Measurements from ENCODE around the gene NACA2.

GRCh38 chr17:61591930-61592329, 911 bp upstream of the NACA2 start:
- no peak for TF ChIP-seq ZNF274 (CRISPR knock-in tag; IDR thresholded peaks at IDR 0.05)
- TF ChIP-seq ESRRA (CRISPR knock-in tag; IDR thresholded peaks at IDR 0.05; ENCODE audit: low read depth), result no peak
- no peak for TF ChIP-seq SIN3A (IDR thresholded peaks at IDR 0.05; ENCODE audit: borderline replicate concordance, low read depth, low read length)
- TF ChIP-seq ZNF407 (CRISPR knock-in tag; IDR thresholded peaks at IDR 0.05; ENCODE audit: not compliant biosample characterization), result no peak
- TF ChIP-seq YY1 (IDR thresholded peaks at IDR 0.05; ENCODE audit: insufficient read depth, insufficient replicate concordance, low read depth, low read length), result no peak
- TF ChIP-seq PTBP1 (IDR thresholded peaks at IDR 0.05; ENCODE audit: low read depth, low read length, poor library complexity, severe bottlenecking), result no peak
- TF ChIP-seq ZBTB1 (CRISPR knock-in tag; IDR thresholded peaks at IDR 0.05; ENCODE audit: borderline replicate concordance), result no peak
- no peak for TF ChIP-seq SATB2 (CRISPR knock-in tag; IDR thresholded peaks at IDR 0.05)
- TF ChIP-seq ZBTB49 (CRISPR knock-in tag; IDR thresholded peaks at IDR 0.05; ENCODE audit: borderline replicate concordance), result no peak
- no peak for TF ChIP-seq DR1 (CRISPR knock-in tag; IDR thresholded peaks at IDR 0.05)
- no peak for TF ChIP-seq MAZ (IDR thresholded peaks at IDR 0.05; ENCODE audit: borderline replicate concordance, low read depth, low read length)
- TF ChIP-seq MAZ (CRISPR knock-in tag; IDR thresholded peaks at IDR 0.05; ENCODE audit: low read depth), result no peak
- TF ChIP-seq PHF21A (CRISPR knock-in tag; IDR thresholded peaks at IDR 0.05), result no peak
- TF ChIP-seq ZKSCAN1 (IDR thresholded peaks at IDR 0.05; ENCODE audit: low read length), result no peak

Data from HepG2 (cell line).